Activated T-helper 1 cell treated with Interleukin-2 at 50 U/mL for 16 hours (primary cell): Measurements from ENCODE around the gene RHOH.

Experiments
- DNase-seq: peaks from one replicate; pipeline ENCODE4 v3.0.0-alpha.2; 2020; ENCODE audit warnings: low read depth

Gene RHOH

DNA sequence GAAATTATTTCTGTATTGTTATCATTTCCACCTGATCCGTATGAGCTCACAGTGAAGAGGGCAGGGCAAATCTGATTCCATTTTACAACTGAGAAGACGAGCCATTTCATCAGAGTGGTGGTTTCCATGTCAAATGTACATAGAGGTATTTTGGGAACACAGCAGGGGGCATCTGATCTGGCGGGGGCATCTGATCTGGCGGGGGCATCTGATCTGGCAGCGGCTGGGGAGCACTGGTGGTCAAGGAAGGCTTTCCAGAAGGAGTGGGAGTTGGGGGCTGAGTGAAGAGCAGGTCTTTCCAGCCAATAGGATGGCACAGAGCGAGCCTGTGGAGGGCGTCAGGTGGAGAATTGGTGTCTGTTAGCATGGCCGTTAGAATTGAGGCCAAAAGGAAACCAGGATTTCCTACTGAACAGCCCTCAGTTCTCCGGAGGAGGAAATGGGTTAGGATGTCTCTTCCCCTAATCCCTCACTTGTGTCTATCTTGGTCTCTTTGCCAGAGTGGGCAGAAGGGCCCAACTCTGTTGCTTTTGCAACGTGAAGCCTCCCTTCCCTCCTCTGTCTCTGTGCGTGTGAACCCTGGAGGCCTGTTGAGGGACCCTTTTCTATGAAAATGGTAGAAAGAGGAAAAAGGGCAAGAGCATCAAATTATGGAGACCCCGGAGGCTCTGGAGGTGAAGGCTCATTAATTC lies 41.3 kb downstream of the RHOH start:
- DNase-seq = no peak

DNA sequence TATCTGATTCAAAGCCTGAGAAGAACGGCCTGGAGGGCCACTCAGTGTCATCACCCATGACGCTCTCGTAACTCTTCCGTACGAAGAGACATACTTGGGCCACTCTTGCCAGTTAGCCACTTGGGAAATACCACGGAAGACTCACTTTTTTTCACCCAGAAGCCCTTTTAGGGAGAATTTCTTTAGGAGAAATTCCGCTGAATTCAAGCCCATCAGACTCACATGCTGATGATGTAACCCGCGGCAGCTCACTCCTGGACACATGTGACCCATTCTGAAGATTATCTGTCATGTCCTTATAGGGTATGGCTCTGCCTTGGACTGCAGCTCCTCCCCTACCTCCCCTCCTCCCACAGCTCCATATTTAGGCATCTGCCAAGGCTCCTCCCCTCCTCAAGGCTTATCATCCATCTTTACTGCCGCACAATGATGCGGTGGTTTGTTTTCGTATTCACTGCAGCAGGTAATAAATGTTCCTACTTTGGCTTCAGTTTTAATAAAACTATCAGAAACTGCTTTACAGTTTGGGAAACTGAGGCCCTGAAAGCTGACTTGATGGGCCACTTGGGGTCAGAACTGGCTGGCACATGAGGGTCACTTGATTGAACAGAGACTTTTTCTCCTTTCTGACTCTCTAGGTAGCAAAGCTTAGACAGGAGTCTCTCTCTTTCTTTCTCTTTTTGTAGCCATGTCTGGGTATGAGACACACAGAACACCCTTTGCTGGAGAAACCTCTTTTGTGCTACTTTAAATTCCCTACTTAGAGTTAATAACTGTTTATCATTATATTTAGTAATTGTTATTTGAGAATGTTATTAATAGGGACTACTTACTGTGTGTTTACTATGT lies 42.1 kb downstream of the RHOH start:
- DNase-seq = peak; percentile 65

DNA sequence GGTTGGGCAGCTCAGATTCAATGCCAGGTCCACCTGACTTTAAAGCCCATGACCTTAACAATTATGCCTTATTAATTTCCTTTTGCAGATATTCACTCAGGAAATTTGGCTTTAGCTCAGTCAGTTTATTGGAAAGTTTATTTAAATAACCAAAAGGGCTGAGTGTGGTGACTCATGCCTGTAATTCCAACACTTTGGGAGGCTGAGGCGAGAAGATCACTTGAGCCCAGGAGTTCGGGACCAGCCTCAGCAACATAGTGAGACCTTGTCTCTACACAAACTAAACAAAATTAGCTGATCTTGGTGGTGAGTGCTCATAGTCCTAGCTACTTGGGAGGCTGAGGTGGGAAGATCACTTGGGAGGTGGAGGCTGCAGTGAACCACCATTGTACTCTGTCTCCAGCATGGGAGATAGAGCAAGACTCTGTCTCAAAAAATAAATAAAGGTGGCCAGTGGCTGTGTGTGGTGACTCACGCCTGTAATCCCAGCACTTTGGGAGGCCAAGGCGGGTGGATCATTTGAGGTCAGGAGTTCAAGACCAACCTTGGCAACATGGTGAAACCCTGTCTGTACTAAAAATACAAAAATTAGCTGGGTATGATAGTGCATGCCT lies 43.3 kb downstream of the RHOH start:
- no peak for DNase-seq

DNA sequence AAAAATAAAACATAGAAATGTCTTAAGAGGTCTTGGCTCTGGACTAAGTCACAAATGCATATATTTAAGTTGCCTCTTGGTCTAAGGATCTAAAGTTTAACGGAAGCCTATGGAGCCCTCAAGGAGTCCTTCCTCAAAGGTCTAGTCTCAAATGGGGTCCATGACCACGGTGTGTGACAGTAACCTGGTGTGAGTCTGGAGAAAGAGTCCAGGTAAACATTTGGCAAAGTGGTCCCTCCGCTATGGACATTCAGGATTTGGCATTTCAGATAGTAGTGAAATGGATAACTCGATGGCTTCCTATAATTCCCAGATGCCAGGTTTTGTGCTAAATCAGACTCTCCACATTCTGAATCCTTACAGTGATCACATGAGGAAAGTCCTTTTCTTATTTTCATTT lies 44.2 kb downstream of the RHOH start:
- no peak for DNase-seq

DNA sequence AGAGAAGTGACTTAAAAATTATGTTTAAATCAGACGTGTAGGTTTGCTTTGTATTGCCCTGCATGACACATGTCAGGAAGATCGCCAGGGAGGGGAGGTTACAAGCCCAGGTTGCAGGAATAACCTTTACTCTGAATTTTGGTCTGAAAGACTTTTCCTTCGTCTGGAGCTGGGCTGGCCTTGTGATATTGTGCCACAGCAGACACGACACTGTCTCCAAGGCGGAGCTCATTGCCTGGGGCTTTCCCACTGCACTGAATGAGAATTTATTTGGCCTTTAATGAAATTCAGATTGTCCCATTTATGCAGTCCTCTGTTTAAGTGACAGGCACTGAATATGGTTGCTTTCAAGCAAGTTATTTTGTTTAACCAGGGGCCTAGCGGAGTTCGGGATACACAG lies 45.1 kb downstream of the RHOH start:
- DNase-seq = no peak

DNA sequence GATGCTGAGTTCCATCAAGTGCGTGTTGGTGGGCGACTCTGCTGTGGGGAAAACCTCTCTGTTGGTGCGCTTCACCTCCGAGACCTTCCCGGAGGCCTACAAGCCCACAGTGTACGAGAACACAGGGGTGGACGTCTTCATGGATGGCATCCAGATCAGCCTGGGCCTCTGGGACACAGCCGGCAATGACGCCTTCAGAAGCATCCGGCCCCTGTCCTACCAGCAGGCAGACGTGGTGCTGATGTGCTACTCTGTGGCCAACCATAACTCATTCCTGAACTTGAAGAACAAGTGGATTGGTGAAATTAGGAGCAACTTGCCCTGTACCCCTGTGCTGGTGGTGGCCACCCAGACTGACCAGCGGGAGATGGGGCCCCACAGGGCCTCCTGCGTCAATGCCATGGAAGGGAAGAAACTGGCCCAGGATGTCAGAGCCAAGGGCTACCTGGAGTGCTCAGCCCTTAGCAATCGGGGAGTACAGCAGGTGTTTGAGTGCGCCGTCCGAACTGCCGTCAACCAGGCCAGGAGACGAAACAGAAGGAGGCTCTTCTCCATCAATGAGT lies 46.6 kb downstream of the RHOH start:
- no peak for DNase-seq

DNA sequence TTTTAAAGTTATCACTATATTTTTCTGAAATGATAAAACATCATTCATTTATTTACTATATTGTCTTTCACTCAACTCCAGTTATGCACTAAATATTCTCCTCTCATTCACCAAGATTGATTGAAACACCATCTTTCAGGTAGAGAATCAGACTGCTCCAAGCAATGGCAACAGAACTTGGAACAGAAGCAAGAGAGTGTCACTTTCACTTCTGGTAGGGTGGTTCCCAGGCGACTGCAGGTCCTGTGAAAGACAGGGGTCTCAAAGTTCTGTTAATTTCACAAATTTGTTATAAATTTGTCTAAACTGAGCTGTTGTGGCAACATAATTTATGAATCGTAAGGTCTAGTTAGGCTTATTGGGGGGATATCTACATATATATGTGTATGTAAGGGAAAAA lies 47.8 kb downstream of the RHOH start:
- no peak for DNase-seq

DNA sequence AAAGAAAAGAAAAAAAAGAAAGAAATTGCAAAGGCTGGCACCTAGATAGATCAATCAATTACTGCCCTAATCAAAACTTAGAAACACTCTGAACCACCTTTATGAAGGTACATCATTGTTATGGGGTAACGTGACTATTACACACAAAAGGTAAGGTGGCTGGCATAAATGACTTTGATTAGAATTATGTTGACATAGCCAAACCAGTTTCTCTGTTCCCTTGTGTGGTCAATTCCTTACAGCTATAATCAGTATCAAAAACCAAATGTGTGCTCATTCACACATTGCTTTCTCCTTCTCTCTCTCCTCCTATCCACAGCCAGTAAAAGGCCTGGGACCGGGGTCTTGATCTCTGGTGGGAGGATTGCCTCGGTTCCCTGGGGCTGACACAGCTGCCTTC lies 48.7 kb downstream of the RHOH start:
- DNase-seq = no peak

DNA sequence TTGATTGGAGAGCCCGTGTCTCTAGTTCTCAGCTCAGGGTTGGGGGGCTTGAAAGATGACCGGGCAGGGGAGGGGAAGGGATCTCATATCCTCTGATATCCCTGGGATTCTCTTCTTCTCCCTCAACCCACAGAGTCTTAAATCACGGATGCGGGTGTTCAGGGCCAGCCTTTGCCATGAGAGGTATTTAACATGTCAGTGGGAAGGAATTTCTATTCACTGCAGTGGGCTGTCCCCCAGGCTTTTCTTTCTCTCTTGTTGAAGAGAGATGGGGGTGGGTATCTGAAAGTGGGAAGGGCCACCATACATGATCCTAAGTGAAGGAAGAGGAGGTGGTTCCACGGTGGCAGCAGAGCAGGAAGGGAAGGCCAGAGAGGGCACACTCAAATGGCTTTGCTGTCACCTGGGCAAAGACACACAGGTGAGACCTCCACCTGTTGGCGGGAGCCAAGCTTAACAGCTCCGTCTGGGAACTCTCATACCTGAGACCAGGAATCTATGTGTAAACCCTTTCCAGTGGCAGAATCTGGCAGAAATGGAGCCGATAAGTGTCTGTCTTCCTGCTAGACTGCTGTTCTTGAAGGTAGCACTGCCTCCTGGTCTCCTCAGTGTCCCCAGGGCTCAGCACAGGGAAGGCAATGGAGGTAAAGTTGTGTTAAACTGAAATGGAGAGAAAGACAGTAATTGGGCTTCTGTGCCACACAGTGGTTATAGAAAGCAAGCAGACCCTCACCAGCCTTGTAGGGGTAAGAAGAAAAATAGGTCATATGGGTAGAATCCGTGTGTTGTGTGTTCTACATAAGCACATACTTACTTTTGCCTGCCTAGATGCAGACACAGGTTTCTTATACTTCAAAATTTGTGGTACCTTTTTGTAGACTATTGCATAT lies 49.4 kb downstream of the RHOH start:
- no peak for DNase-seq

DNA sequence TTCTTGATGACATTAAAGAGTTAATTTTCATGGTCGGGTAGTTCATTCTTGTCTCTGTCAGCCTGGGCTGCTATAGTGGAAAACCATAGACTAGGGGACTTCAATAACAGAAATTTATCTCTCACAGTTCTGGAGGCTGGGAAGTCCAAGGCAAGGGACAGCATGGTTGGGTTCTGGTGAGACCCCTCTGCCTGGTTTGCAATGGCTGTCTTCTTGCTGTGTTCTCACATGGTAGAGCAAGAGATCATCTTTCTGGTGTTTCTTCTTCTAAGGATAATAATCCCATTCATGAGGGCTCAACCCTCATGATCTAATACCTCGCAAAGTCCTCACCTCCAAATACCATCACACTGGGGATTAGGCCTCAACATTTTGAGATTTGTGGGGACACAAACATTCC lies 50.1 kb downstream of the RHOH start:
- no peak for DNase-seq

DNA sequence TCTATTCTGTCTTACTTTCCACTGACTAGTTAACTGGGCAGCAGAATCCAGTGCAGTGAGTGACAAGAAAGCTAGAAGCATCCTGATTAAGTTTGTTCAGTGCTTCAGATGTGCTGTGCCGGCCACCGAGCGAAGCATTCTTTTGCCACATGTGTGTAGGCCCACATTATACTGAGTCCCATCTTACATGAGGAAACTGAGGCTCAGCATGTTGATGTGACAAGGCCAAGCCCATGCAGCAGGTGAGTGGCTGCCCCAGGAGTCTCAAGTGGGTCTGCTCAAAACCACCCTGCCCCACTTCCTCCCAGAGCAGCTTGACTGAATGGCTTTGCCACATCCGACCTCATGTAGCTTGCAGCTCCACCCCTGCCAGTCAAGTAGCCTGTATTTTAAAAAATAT lies 50.5 kb downstream of the RHOH start:
- peak; percentile 43 for DNase-seq

DNA sequence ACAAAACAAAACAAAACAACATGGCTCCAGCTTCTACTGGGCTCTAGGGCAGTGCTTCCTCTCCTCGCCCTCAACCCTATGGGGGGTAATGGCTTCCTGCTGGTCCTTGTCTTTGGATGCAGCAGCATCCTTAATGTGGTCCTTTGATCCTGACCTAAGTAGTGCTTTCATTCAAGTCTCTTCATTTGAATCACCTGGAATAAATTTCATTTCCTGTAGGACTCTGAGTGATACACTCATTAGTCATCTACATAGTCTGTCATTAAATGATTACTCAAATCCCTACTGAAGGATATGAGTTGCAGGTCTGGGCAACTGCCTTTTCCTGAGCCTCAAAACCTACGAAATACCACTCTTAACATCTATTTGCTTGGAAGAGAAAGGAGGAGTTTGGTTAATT lies 54.5 kb downstream of the RHOH start:
- no peak for DNase-seq

DNA sequence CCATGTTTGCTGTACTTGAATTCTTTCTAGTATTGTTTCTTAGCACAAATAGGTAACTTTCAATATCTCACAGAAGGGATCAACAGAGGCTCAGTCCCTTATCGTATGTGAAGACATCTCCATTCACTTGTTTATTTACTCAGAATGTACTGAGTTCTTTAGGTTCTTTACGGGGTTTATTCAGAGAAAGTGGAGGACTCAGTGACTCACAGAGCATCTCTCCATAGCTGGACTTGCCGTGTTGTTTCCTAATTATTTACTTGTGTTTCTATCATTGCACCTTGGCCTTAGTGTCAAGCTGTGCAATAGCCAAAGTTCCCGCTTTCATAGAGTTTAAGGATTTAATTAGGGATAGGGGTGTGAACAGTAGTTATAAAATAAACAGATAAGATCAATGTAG lies 57.1 kb downstream of the RHOH start:
- no peak for DNase-seq

DNA sequence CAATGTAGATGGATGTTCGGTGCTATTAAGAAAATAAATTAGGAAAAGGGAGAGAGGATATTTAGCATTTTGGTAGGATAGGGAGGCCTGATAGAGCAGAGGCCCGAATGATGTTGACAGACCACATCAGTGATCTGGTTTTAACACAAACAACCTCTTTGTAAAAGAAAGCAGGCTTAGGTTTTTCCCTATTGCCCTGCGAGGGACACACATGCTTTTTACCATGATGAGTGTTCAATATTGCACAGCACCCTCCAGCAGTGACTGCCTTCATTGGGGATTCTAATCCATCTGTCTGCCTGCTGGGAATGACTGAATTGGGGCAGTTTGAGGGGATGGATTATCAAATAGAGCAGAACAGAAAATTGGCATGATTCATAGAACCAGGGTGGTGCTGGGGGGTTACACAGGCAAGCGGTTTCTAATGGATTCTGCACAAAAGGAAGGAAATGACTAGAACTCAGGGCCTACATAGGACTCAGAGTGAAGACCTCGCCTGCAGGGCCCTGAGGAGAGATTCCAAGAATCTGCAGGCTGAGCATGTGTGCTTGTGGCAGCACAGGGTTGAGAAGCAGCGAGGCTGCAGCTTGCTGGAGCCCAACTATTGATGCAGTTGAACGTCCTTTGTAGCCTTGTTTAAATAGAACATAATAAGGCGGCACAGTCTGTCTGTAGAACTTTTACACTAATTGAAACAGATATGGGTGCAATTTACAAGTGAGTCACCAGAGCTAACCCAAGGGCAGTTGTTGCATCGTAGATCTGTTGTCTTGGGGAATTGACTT lies 58.0 kb downstream of the RHOH start:
- DNase-seq = no peak

DNA sequence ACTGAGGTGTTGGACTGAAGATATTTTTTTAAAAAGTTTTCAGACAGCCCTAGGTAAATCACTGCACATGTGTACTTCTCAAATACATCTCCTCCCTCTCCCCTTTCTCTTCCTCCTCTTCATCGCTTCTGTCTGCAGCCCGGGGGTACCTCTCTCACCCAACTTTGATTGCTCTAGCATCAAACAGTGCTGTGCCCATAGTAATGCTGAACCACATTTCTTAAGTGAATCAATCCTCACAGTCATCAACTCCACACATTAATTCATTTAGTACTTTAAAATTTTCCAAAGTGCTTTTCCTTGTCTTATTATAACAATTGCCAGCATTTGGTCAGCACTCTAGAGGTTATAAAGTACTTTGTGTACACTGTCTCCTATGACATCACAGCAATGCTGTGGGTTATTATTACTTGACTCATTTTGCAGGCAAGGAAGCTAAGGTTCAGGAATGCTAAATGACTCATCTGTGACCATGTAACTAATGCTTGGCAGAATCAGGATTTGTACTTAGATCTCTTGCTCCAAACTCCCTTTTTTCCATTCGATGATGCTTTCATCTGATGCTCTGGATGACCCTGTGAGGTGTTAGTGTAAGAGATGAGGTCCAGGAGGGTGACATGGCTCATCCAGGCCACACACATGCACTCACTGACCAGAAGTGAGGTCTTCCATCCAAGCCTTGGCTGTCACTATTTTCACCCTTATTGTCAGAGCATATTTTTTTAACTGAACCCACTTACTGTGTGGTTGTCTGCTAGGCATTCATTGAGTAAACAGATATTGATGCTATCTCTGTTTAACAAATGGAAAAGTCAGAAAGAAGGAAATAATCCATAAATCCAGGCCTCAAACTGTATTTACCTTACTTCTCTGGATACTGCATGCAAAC lies 58.8 kb downstream of the RHOH start:
- no peak for DNase-seq

DNA sequence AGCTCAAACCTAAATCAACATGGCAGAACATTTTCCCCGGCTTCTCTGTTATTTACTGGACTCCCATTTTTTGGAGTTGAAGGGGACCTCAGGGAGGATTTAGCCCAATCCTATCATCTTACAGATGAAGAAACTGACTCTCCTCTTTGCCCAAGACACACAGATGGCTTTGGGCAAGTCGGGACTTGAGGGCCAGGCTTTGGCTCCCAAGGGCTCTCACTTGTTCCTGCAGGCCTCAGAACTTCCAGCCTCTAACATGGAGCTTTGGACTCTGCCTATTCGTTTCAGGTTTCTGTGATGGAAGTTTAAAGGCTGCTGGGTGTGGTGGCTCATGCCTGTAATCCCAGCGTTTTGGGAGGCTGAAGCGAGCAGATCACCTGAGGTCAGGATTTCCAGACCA lies 59.5 kb downstream of the RHOH start:
- DNase-seq = no peak

DNA sequence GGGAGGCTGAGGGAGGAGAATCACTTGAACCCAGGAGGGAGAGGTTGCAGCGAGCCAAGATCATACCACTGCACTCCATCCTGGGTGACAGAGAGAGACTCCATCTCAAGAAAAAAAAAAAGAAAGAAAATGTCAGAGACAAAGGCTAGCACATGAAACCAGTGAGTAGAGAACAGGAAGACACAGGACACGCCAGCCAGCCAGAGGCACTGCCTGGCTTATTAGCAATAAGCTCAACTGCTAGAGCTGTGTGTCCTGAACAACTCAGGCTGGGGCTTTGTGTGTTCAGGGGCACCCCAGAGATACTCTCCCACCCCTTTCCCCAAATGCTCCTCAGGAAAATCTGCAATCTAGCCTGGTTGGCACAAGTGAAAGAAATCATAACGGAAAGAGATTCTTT lies 60.0 kb downstream of the RHOH start:
- no peak for DNase-seq

DNA sequence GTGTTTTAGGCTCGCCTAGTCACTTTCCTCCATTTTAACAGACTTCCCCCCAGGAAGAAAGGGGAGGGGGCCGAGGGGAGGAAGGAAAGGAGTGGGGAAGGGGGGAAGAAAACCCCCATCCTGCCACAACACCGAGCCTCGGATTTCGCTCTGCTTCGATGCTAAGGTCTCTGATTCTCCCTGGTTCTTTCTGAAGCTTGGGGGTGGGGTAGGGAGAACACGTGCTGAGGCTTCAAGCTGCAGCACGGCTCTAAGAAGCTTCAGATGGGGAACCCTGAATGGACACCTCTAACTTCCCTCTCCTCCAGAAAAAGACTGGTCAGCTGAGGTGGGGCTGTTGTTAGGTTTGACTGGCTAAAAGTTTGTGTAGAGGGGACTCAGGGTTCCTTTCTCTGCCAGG lies 61.8 kb downstream of the RHOH start:
- DNase-seq = no peak

DNA sequence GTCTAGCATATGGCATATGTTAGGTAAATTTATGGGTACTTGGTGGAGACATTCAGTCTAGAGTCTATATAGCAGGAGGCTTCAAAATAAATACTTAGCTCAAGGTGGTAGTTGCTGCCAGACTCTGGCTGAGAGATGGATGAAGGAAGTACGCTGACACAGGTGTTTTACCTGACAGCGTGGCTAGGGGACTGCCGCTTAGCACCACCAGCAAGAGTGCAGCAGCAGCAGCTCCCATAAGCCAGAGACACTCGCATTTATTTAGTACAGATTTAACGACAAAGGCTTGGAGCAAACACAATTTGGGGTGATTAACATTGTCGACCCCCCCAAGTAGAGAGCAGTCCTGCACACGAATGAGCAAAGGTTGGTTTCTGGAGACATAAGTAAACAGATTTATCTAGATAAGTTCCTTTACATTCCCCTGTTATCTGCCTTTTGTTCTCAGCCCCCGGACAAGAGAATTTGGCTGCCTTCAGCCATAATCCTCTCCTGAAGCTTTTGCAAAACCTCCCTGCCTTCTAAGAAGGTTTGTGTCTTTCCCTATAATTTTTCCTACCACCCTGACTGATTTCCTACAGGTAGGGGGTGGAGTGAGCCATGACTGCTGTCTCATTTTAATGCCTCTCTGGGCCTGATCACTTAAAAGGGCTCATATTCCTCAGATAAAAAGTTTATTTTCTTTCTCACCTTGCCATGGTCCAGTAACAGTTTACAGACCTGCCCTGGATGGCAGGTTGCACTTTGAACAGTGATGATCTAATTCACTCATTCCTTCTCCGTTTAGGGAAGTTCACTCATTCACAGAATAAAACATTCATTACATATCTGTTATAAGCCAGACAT lies 64.6 kb downstream of the RHOH start:
- DNase-seq = no peak
